ENCODE results near the gene GAPDH.

GRCh38 chr12:6567112-6567670 lies 32.9 kb downstream of the GAPDH start:
- TF ChIP-seq, protein P1, sequence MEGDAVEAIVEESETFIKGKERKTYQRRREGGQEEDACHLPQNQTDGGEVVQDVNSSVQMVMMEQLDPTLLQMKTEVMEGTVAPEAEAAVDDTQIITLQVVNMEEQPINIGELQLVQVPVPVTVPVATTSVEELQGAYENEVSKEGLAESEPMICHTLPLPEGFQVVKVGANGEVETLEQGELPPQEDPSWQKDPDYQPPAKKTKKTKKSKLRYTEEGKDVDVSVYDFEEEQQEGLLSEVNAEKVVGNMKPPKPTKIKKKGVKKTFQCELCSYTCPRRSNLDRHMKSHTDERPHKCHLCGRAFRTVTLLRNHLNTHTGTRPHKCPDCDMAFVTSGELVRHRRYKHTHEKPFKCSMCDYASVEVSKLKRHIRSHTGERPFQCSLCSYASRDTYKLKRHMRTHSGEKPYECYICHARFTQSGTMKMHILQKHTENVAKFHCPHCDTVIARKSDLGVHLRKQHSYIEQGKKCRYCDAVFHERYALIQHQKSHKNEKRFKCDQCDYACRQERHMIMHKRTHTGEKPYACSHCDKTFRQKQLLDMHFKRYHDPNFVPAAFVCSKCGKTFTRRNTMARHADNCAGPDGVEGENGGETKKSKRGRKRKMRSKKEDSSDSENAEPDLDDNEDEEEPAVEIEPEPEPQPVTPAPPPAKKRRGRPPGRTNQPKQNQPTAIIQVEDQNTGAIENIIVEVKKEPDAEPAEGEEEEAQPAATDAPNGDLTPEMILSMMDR (IDR thresholded peaks at IDR 0.05 in 8 of 11, conservative IDR thresholded peaks at IDR 0.05 in 3 of 11): no peak
- TF ChIP-seq POLR2AphosphoS5 (IDR thresholded peaks at IDR 0.05) (no peak), POLR2A (IDR thresholded peaks at IDR 0.05) (no peak)
